Ishikawa (cell line): Measurements from ENCODE around the gene CCDC138.

ENCODE experiments used
- EP300 ChIP-seq: IDR thresholded peaks from 2 replicates; pipeline ENCODE4 v1.6.1; 2012; ENCODE audit warnings: borderline replicate concordance
- FOXM1 ChIP-seq: IDR thresholded peaks from 2 replicates; pipeline ENCODE4 v1.6.1; 2012; ENCODE audit warnings: low read depth, borderline replicate concordance
- RAD21 ChIP-seq: IDR thresholded peaks from 2 replicates; pipeline ENCODE4 v1.6.1; 2012; ENCODE audit warnings: low read depth
- TAF1 ChIP-seq: IDR thresholded peaks from 2 replicates; pipeline ENCODE4 v1.6.1; 2012; ENCODE audit warnings: low read depth, mild to moderate bottlenecking
- YY1 ChIP-seq: IDR thresholded peaks from 2 replicates; pipeline ENCODE4 v1.6.1; 2012; ENCODE audit warnings: low read depth
- TF ChIP-seq, protein P1 (sequence below): IDR thresholded peaks from 2 replicates; pipeline ENCODE4 v1.6.1; 2012
- TF ChIP-seq, protein P2 (sequence below): IDR thresholded peaks from 2 replicates; pipeline ENCODE4 v1.6.1; 2012; ENCODE audit warnings: low read depth, mild to moderate bottlenecking

DNA sequence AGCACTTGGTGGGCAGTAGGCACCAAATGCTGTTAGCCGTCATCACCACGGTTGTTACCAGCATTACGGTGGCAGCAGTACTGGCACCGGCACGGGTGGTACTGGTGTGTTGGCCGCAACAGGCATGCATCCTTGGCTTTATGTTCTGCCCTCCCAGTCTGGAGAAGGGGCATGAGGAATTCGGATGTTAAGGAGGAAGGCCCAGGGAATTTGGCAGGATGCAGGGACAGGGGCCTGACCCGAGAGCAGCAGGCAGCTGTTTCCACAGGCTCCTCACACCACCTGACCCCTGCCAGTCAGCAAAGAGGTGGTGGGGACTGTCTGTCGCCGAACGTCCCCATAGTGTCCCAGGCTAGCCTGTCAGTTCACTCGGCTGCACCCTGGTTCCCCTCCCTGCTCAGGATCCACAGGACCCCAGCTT is 123.5 kb downstream of the CCDC138 start:
- TF ChIP-seq TAF1 (no peak), RAD21 (no peak), FOXM1 (no peak), EP300 (no peak), YY1 (no peak)
- TF ChIP-seq, protein P1, sequence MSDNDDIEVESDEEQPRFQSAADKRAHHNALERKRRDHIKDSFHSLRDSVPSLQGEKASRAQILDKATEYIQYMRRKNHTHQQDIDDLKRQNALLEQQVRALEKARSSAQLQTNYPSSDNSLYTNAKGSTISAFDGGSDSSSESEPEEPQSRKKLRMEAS, result no peak
- TF ChIP-seq, protein P2, sequence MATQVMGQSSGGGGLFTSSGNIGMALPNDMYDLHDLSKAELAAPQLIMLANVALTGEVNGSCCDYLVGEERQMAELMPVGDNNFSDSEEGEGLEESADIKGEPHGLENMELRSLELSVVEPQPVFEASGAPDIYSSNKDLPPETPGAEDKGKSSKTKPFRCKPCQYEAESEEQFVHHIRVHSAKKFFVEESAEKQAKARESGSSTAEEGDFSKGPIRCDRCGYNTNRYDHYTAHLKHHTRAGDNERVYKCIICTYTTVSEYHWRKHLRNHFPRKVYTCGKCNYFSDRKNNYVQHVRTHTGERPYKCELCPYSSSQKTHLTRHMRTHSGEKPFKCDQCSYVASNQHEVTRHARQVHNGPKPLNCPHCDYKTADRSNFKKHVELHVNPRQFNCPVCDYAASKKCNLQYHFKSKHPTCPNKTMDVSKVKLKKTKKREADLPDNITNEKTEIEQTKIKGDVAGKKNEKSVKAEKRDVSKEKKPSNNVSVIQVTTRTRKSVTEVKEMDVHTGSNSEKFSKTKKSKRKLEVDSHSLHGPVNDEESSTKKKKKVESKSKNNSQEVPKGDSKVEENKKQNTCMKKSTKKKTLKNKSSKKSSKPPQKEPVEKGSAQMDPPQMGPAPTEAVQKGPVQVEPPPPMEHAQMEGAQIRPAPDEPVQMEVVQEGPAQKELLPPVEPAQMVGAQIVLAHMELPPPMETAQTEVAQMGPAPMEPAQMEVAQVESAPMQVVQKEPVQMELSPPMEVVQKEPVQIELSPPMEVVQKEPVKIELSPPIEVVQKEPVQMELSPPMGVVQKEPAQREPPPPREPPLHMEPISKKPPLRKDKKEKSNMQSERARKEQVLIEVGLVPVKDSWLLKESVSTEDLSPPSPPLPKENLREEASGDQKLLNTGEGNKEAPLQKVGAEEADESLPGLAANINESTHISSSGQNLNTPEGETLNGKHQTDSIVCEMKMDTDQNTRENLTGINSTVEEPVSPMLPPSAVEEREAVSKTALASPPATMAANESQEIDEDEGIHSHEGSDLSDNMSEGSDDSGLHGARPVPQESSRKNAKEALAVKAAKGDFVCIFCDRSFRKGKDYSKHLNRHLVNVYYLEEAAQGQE, result no peak
